Spleen (tissue), 11 donors: ENCODE data around the gene AHNAK. TPM values are rescaled to one million over a fixed set of nuclear protein-coding genes. Genes with fewer than 3 reads are reported as not detected.

ENCODE experiments used
- DNase-seq: peaks from one replicate; pipeline ENCODE4 v3.0.0-alpha.2; 2020
- H3K27ac ChIP-seq, 8 donors: fragments of 200-600 bp; sonication (generic) in 7 of 8; 1 replicate in 4 of 8; 2 replicates in 4 of 8; pipeline versions ENCODE4 v1.5.0 to v1.8.0; 2016 to 2021; ENCODE audit warnings: inconsistent platforms in 4 of 8, mild to moderate bottlenecking in 4 of 8, moderate library complexity in 1 of 8
- H3K27me3 ChIP-seq, 7 donors: fragments of 200-600 bp; sonication (generic) in 6 of 7; replicated peaks in 1 of 7; 1 replicate in 4 of 7; 2 replicates in 3 of 7; pipeline versions ENCODE4 v1.5.0 to v1.8.0; 2016 to 2021; ENCODE audit warnings: inconsistent platforms in 3 of 7, mild to moderate bottlenecking in 1 of 7
- H3K36me3 ChIP-seq, 6 donors: fragments of 200-600 bp; sonication (generic) in 5 of 6; 1 replicate in 4 of 6; 2 replicates in 2 of 6; pipeline versions ENCODE4 v1.5.0 to v1.8.0; 2016 to 2021; ENCODE audit warnings: inconsistent platforms in 2 of 6
- H3K4me1 ChIP-seq, 6 donors: fragments of 200-600 bp; sonication (generic) in 5 of 6; 1 replicate in 3 of 6; 2 replicates in 3 of 6; pipeline versions ENCODE4 v1.5.0 to v1.8.0; 2016 to 2021; ENCODE audit warnings: inconsistent platforms in 3 of 6
- H3K4me3 ChIP-seq, 8 donors: fragments of 200-600 bp; sonication (generic) in 7 of 8; 1 replicate in 4 of 8; 2 replicates in 4 of 8; pipeline versions ENCODE4 v1.5.0 to v1.8.0; 2016 to 2021; ENCODE audit warnings: inconsistent platforms in 4 of 8, mild to moderate bottlenecking in 4 of 8, moderate library complexity in 2 of 8
- H3K9me3 ChIP-seq, 8 donors: fragments of 200-600 bp; sonication (generic) in 7 of 8; 1 replicate in 4 of 8; 2 replicates in 4 of 8; pipeline versions ENCODE4 v1.5.0 to v1.8.0; 2016 to 2021; ENCODE audit warnings: inconsistent platforms in 4 of 8
- CTCF ChIP-seq, 11 experiments: fragments of 200-600 bp in 7 of 11; fragments of 450-650 bp in 4 of 11; sonication (generic) in 4 of 11; IDR thresholded peaks in 8 of 11; conservative IDR thresholded peaks in 3 of 11; 1 replicate in 7 of 11; 2 replicates in 4 of 11; pipeline versions ENCODE4 v1.4.0 to v1.8.0; 2016 to 2021; ENCODE audit warnings: antibody characterized with exemption in 11 of 11, inconsistent platforms in 4 of 11, mild to moderate bottlenecking in 1 of 11
- POLR2A ChIP-seq, 3 donors: fragments of 450-650 bp; IDR thresholded peaks; one replicate each; pipeline ENCODE4 v1.5.1; 2017; ENCODE audit warnings: antibody characterized with exemption in 3 of 3, mild to moderate bottlenecking in 1 of 3
- POLR2AphosphoS5 ChIP-seq, 3 donors: sonication (generic); formaldehyde crosslinking; IDR thresholded peaks; one replicate each; pipeline ENCODE4 v1.5.1; 2017; ENCODE audit warnings: antibody characterized with exemption in 3 of 3
- WGBS, 5 donors: extraction: QIAGEN DNeasy Blood & Tissue Kit in 3 of 5; methylation state at CpG; one replicate each; pipeline versions ENCODE4 v1.1.5 to v1.1.7; 2013 to 2018; 5-methylcytosine and 5-hydroxymethylcytosine counted together
- intact Hi-C: fragments of 100-400 bp; cut with DNase I; formaldehyde crosslinking; loops from one replicate; pipeline ENCODE4 v1.15.0; 2023; ENCODE audit warnings: low total_unique reads
- polyA plus RNA-seq, 3 donors: library from polyadenylated mRNA; stranded (reverse); fragments of 200-250 nt; gene quantifications; one replicate each; pipeline ENCODE4 v1.2.1, GENCODE V29; 2013
- total RNA-seq, 7 donors: library from RNA; depleted of rRNA in 3 of 7; stranded (reverse); fragments of >200 nt in 3 of 7; fragmentation: NEBNext Ultra II Directional in 4 of 7; extraction: Animal tissue kit (Norgen Biotek cat#: 25700) in 4 of 7; gene quantifications; one replicate each; pipeline versions ENCODE4 v1.1.0 to v1.2.1, GENCODE V29; 2016 to 2021
- donor health status: healthy with polysubstance abuse.
- donor health status: DM: no; HTN: no; CAD: no; lungs with moderate emphysema.
- donor health status: DM: no; HTN: no; CAD: no.
- donor health status: Bipolar disorder and iron deficiency.
- donor health status: healthy.
- donor health status: DM: no; HTN: no; CAD: no.
- donor health status: DM: yes; HTN: yes; CAD: no.

Gene AHNAK
- total and polyA plus RNA-seq, 10 donors = 11.8 to 370 (median 259) TPM

GRCh38 chr11:62401811-62402210, 144.8 kb downstream of the AHNAK start:
- peak overlapping the region in 1 of 8 donors; percentile 35 for H3K4me3 ChIP-seq
- H3K27ac ChIP-seq = peak overlapping the region in 6 of 8 donors; percentile 35 to 77 (median 68)
- peak; percentile 64 for DNase-seq
- H3K27me3 ChIP-seq = no peaks in the 10 kb centered on the region
- WGBS, 5 donors = 55 to 70% (median 59%) methylated on average over 7 of the region's 7 CpGs
- no peaks in the 10 kb centered on the region for H3K36me3 ChIP-seq
- H3K9me3 ChIP-seq = no peaks in the 10 kb centered on the region
- intact Hi-C loops = no loop called here
- H3K4me1 ChIP-seq = peaks cover 10 to 59% (median 35%) of the 10 kb centered on the region in 6 donors
- TF ChIP-seq POLR2A (IDR thresholded peaks at IDR 0.05) (no peak), POLR2AphosphoS5 (IDR thresholded peaks at IDR 0.05) (no peak), CTCF (IDR thresholded peaks at IDR 0.05 in 8 of 11, conservative IDR thresholded peaks at IDR 0.05 in 3 of 11) (no peak)

- intact Hi-C loops = no loop called here
- DNase-seq = peak; percentile 44
- H3K36me3 ChIP-seq = no peaks in the 10 kb centered on the region
- TF ChIP-seq CTCF (IDR thresholded peaks at IDR 0.05 in 8 of 11, conservative IDR thresholded peaks at IDR 0.05 in 3 of 11) (no peak), POLR2A (IDR thresholded peaks at IDR 0.05) (no peak), POLR2AphosphoS5 (IDR thresholded peaks at IDR 0.05) (no peak)
- peak overlapping the region in 5 of 8 donors; percentile 63 to 77 (median 69) for H3K27ac ChIP-seq
- 82 to 89% (median 87%) methylated on average over 5 of the region's 5 CpGs for WGBS, 5 donors
- H3K27me3 ChIP-seq = no peaks in the 10 kb centered on the region
- H3K9me3 ChIP-seq = no peaks in the 10 kb centered on the region
- peaks cover 10 to 59% (median 35%) of the 10 kb centered on the region in 6 donors for H3K4me1 ChIP-seq
- H3K4me3 ChIP-seq = no peak overlapping the region
Observed at GRCh38 chr11:62401356-62401755, 145.2 kb downstream of the AHNAK start.

GRCh38 chr11:62400760-62401159, 145.8 kb downstream of the AHNAK start:
- 72 to 88% (median 76%) methylated on average over 8 to 9 of the region's 9 CpGs for WGBS, 5 donors
- TF ChIP-seq POLR2AphosphoS5 (IDR thresholded peaks at IDR 0.05) (peak; percentile 38 to 71 (median 68)), POLR2A (IDR thresholded peaks at IDR 0.05) (no peak), CTCF (IDR thresholded peaks at IDR 0.05 in 8 of 11, conservative IDR thresholded peaks at IDR 0.05 in 3 of 11) (no peak)
- intact Hi-C loops = no loop called here
- Histone ChIP-seq H3K4me3 (no peak overlapping the region), H3K27me3 (no peaks in the 10 kb centered on the region), H3K4me1 (peaks cover 10 to 62% (median 35%) of the 10 kb centered on the region in 6 donors), H3K9me3 (no peaks in the 10 kb centered on the region), H3K27ac (peak overlapping the region in 4 of 8 donors; percentile 66 to 77 (median 70)), H3K36me3 (no peaks in the 10 kb centered on the region)
- peak; percentile 65 for DNase-seq

- 80 to 89% (median 86%) methylated on average over 6 of the region's 6 CpGs for WGBS, 5 donors
Observed at GRCh38 chr11:62400281-62400680, 146.3 kb downstream of the AHNAK start.

More at GRCh38 chr11:62400281-62400680, 146.3 kb downstream of the AHNAK start:
- no peaks in the 10 kb centered on the region for H3K36me3 ChIP-seq
- DNase-seq = peak; percentile 34
- H3K27ac ChIP-seq = peak overlapping the region in 6 of 8 donors; percentile 20 to 77 (median 68)
- TF ChIP-seq POLR2A (IDR thresholded peaks at IDR 0.05) (no peak), POLR2AphosphoS5 (IDR thresholded peaks at IDR 0.05) (no peak), CTCF (IDR thresholded peaks at IDR 0.05 in 8 of 11, conservative IDR thresholded peaks at IDR 0.05 in 3 of 11) (no peak)
- no peak overlapping the region for H3K4me3 ChIP-seq
- peaks cover 13 to 67% (median 36%) of the 10 kb centered on the region in 6 donors for H3K4me1 ChIP-seq
- no peaks in the 10 kb centered on the region for H3K27me3 ChIP-seq
- intact Hi-C loops = no loop called here
- H3K9me3 ChIP-seq = no peaks in the 10 kb centered on the region
